22Rv1 (cell line): ENCODE measurements around the gene PRSS12.

Experiments used
- CTCF ChIP-seq: fragments of 450-650 bp; IDR thresholded peaks from 2 replicates; pipeline ENCODE4 v1.5.1; 2017; ENCODE audit warnings: mild to moderate bottlenecking
- ZFX ChIP-seq: fragments of 450-650 bp; IDR thresholded peaks from 2 replicates; pipeline ENCODE4 v1.6.1; 2017; ENCODE audit warnings: antibody characterized with exemption, borderline replicate concordance

GRCh38 chr4:118314221-118314620 lies 38.6 kb downstream of the PRSS12 start:
- TF ChIP-seq CTCF (no peak), ZFX (no peak)
